Measurements from ENCODE around the gene EPB41L4A.

DNA sequence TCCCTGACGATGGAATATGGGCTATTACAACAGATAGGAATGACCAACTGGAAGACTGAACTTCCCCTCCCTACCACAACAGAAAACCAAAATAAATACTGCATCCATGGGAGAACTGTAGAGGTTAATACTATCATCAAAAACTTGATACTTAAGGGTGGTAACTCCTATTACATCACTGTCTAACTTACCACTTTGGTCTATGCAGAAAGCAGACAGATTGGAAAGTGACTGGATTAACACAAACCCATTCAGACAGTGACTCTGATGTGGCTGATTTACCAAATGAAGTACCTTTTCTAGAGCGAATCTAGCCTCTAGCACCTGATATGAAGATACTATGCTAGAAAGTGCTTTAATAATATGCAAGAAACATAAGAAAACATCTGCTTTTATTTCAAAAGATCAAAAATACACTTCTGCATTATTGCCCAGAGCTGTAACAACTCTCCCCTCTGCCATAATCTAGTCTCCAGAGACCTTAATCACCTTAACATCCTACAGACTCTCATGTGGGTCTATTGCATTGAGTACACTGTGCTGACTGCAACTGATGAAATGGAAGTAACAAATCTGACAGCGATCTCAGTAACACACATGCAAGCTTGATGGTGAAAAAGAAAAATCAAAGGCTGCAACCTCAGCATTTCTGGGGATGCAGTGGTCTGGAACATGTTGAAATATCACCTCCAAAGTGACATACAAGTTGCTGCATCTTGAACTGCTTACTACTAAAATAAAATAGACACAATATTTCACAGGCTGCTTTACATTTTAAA, 62.7 kb downstream of the EPB41L4A start:
- TF ChIP-seq, protein P1, sequence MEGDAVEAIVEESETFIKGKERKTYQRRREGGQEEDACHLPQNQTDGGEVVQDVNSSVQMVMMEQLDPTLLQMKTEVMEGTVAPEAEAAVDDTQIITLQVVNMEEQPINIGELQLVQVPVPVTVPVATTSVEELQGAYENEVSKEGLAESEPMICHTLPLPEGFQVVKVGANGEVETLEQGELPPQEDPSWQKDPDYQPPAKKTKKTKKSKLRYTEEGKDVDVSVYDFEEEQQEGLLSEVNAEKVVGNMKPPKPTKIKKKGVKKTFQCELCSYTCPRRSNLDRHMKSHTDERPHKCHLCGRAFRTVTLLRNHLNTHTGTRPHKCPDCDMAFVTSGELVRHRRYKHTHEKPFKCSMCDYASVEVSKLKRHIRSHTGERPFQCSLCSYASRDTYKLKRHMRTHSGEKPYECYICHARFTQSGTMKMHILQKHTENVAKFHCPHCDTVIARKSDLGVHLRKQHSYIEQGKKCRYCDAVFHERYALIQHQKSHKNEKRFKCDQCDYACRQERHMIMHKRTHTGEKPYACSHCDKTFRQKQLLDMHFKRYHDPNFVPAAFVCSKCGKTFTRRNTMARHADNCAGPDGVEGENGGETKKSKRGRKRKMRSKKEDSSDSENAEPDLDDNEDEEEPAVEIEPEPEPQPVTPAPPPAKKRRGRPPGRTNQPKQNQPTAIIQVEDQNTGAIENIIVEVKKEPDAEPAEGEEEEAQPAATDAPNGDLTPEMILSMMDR (conservative IDR thresholded peaks at IDR 0.05; ENCODE audit: low read length), result no peak
- no peak for TF ChIP-seq EZH2phosphoT487 (IDR thresholded peaks at IDR 0.05; ENCODE audit: borderline replicate concordance)
